ENCODE results near the gene KRT6A. TPM values are rescaled to one million over a fixed set of nuclear protein-coding genes. Genes with fewer than 3 reads are reported as not detected.

The KRT6A gene
- total and polyA plus RNA-seq, 2 of the 13 experiments (the other 11 are each of a cell fraction or from before 2014, with no cell fraction given), result 0.13 TPM; not detected in 1

GRCh38 chr12:52438305-52439301 is 54.5 kb downstream of the KRT6A start:
- Histone ChIP-seq H4K20me1 (ENCODE audit: insufficient read depth, low read length) (no peaks in the 10 kb centered on the region), H3K36me3 (replicated peaks in 1 of 2; ENCODE audit: control insufficient read depth in 1 of 2, insufficient read depth in 2 of 2, low read length in 2 of 2) (no peaks in the 10 kb centered on the region), H3K9ac (ENCODE audit: insufficient read depth, low read depth, low read length) (no peak overlapping the region), H3K79me2 (ENCODE audit: insufficient read depth, low read length) (no peaks in the 10 kb centered on the region), H3K4me2 (ENCODE audit: low read depth, low read length) (no peak overlapping the region), H3K27ac (ENCODE audit: extremely low read length, insufficient read depth, low read length) (no peak overlapping the region), H3K4me3 (replicated peaks in 1 of 3; ENCODE audit: insufficient read depth in 1 of 3, low read depth in 2 of 3, low read length in 3 of 3) (no peak overlapping the region), H2AFZ (ENCODE audit: low read length) (no peak overlapping the region), H3K9me3 (ENCODE audit: low read length) (no peaks in the 10 kb centered on the region), H3K4me1 (ENCODE audit: insufficient read depth, low read length) (peaks cover 13% of the 10 kb centered on the region), H3K27me3 (ENCODE audit: control insufficient read depth in 1 of 2, insufficient read depth in 2 of 2, low read length in 2 of 2) (peaks cover 0 to 1% of the 10 kb centered on the region in 2 experiments; a peak in 3 of 5 replicates)
- CTCF ChIA-PET (ENCODE audit: low intra/inter-chr PET ratio, low total read pairs), result no interaction called here
- FAIRE-seq (no peak), ATAC-seq (no peak), DNase-seq (ENCODE audit: low spot score) (no peak)
- WGBS (ENCODE audit: low lambda C conversion rate), result 35% methylated on average over 5 of the region's 8 CpGs
- intact Hi-C loops (cut with micrococcal nuclease; ENCODE audit: unreplicated experiment) (no loop called here), in situ Hi-C loops (cut with HindIII; ENCODE audit: extremely low pct_ligation_motif_present, low pct_unique_long_range_greater_than_20kb) (no loop called here)
- POLR2A ChIA-PET, result no interaction called here
- TF ChIP-seq BRD4 (CRISPR knock-in tag; IDR thresholded peaks at IDR 0.05) (no peak), ZNF883 (CRISPR knock-in tag; IDR thresholded peaks at IDR 0.05; ENCODE audit: not compliant biosample characterization) (no peak), MYC (CRISPR knock-in tag; IDR thresholded peaks at IDR 0.05; ENCODE audit: borderline replicate concordance) (no peak), MIXL1 (CRISPR knock-in tag; IDR thresholded peaks at IDR 0.05) (no peak), ZSCAN12 (CRISPR knock-in tag; IDR thresholded peaks at IDR 0.05) (no peak), HNRNPUL1 (IDR thresholded peaks at IDR 0.05; ENCODE audit: low read depth, low read length) (no peak), ZNF749 (CRISPR knock-in tag; IDR thresholded peaks at IDR 0.05; ENCODE audit: borderline replicate concordance) (no peak), ZNF619 (CRISPR knock-in tag; IDR thresholded peaks at IDR 0.05) (no peak), ARNTL (CRISPR knock-in tag; IDR thresholded peaks at IDR 0.05) (no peak), JUNB (CRISPR knock-in tag; IDR thresholded peaks at IDR 0.05; ENCODE audit: borderline replicate concordance) (no peak), CREB1 (IDR thresholded peaks at IDR 0.05) (no peak), CREB1 (CRISPR knock-in tag; IDR thresholded peaks at IDR 0.05) (no peak), ZBTB42 (CRISPR knock-in tag; IDR thresholded peaks at IDR 0.05) (no peak)
- TF ChIP-seq, protein P1, sequence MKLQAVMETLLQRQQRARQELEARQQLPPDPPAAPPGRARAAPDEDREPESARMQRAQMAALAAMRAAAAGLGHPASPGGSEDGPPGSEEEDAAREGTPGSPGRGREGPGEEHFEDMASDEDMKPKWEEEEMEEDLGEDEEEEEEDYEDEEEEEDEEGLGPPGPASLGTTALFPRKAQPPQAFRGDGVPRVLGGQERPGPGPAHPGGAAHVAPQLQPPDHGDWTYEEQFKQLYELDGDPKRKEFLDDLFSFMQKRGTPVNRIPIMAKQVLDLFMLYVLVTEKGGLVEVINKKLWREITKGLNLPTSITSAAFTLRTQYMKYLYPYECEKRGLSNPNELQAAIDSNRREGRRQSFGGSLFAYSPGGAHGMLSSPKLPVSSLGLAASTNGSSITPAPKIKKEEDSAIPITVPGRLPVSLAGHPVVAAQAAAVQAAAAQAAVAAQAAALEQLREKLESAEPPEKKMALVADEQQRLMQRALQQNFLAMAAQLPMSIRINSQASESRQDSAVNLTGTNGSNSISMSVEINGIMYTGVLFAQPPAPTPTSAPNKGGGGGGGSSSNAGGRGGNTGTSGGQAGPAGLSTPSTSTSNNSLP (IDR thresholded peaks at IDR 0.05; ENCODE audit: low read depth, low read length), result no peak
- TF ChIP-seq, protein P2, sequence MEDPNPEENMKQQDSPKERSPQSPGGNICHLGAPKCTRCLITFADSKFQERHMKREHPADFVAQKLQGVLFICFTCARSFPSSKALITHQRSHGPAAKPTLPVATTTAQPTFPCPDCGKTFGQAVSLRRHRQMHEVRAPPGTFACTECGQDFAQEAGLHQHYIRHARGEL (CRISPR knock-in tag; IDR thresholded peaks at IDR 0.05), result no peak
- TF ChIP-seq, protein P3, sequence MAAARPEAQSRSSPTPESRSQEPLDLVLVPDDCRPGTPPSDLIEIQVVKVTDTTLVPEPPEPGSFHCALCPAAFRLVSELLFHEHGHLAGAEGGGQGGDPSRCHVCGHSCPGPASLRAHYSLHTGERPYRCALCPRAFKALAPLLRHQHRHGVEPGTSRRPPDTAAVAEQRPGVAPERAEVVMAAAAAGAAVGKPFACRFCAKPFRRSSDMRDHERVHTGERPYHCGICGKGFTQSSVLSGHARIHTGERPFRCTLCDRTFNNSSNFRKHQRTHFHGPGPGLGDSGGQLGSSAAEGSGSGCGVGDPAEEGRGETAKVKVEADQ (CRISPR knock-in tag; IDR thresholded peaks at IDR 0.05; ENCODE audit: borderline replicate concordance), result no peak
- BruUV-seq (replicated peaks), result no TSS peak
